Naive B cell (primary cell): ENCODE measurements around the gene PBX4. TPM values are rescaled to one million over a fixed set of nuclear protein-coding genes. Genes with fewer than 3 reads are reported as not detected.
A peak's percentile ranks its signal among the peaks of the same experiment; 100 is the strongest.

Source experiments
- ATAC-seq, 2 donors: fragments of 150-1000 bp; cut with Tn5 transposase; 2 replicates each; pipeline ENCODE4 v1.10.0; 2021; ENCODE audit warnings: low read depth in 2 of 2, mild to moderate bottlenecking in 2 of 2, moderate library complexity in 2 of 2
- DNase-seq: peaks from one replicate; pipeline ENCODE4 v3.0.0; 2022
- H3K27ac Mint-ChIP-seq, 6 donors: one replicate each; pipeline ENCODE4 v1.8.0; 2020 to 2022; ENCODE audit warnings: mild to moderate bottlenecking in 6 of 6, mixed read lengths in 6 of 6, moderate library complexity in 5 of 6, inconsistent platforms in 2 of 6
- H3K27me3 Mint-ChIP-seq, 3 donors: one replicate each; pipeline ENCODE4 v1.8.0; 2021 to 2022; ENCODE audit warnings: mixed read lengths in 3 of 3, mild to moderate bottlenecking in 1 of 3
- H3K36me3 Mint-ChIP-seq, 2 donors: one replicate each; pipeline ENCODE4 v1.8.0; 2020 to 2022; ENCODE audit warnings: mixed read lengths in 2 of 2, inconsistent platforms in 1 of 2, mild to moderate bottlenecking in 1 of 2
- H3K4me1 Mint-ChIP-seq, 3 donors: one replicate each; pipeline ENCODE4 v1.8.0; 2020 to 2022; ENCODE audit warnings: mixed read lengths in 3 of 3, inconsistent platforms in 1 of 3, mild to moderate bottlenecking in 1 of 3, moderate library complexity in 1 of 3
- H3K4me3 Mint-ChIP-seq, 8 donors: one replicate each; pipeline ENCODE4 v1.8.0; 2020 to 2022; ENCODE audit warnings: mild to moderate bottlenecking in 8 of 8, mixed read lengths in 8 of 8, moderate library complexity in 8 of 8, inconsistent platforms in 2 of 8
- H3K9me3 Mint-ChIP-seq, 7 donors: one replicate each; pipeline ENCODE4 v1.8.0; 2020 to 2022; ENCODE audit warnings: mixed read lengths in 7 of 7, mild to moderate bottlenecking in 5 of 7, inconsistent platforms in 2 of 7, moderate library complexity in 1 of 7
- polyA plus RNA-seq, 6 donors: library from polyadenylated mRNA; unstranded; fragments of 300-500 nt; fragmentation: Illumina TruSeq; gene quantifications; one replicate each; pipeline ENCODE4 v1.2.3, GENCODE V29; 2021; ENCODE audit warnings: low read depth in 6 of 6

The PBX4 gene
- polyA plus RNA-seq, 6 donors from 2014 or later: 0.26 to 0.31 TPM; not detected in 4

- no peak overlapping the region for H3K27ac Mint-ChIP-seq
- peaks cover 16 to 18% of the 10 kb centered on the region in 2 donors for H3K36me3 Mint-ChIP-seq
- no peaks in the 10 kb centered on the region for H3K9me3 Mint-ChIP-seq
- H3K27me3 Mint-ChIP-seq: no peaks in the 10 kb centered on the region
- no peak for ATAC-seq
- H3K4me1 Mint-ChIP-seq: peaks cover 4 to 9% (median 7%) of the 10 kb centered on the region in 3 donors
- H3K4me3 Mint-ChIP-seq: no peak overlapping the region
- DNase-seq: no peak
These were observed 37.3 kb upstream of the PBX4 start for GRCh38 chr19:19655641-19656343.

DNA sequence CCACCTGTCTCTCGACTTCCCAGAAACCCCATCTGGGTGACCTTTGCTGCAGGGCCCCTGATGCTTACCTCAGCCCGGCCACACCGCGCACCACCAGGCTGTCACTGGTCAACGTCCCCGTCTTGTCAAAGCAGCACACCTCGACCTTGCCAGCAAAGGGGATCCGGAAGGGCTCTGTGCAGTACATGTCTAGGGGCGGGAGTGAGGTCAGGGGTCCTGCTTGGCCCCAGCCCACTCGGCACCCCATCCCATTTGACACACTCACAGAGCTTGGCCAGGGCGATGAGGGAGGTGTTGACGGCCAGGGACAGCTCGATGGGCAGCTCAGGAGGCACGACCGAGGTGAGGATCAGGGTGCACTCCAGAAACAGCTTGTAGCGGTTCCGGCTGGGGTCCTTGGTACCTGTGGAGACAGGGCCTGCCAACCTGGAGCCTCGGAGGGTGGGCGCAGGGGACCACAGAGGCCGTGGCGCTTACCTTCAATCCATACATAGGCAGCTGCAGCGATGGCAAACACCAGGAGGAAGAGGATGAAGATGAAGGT, 36.6 kb upstream of the PBX4 start:
- Mint-ChIP-seq H3K27ac (peak overlapping the region in 1 of 6 donors; percentile 53), H3K27me3 (no peaks in the 10 kb centered on the region), H3K9me3 (no peaks in the 10 kb centered on the region), H3K4me1 (peaks cover 4 to 9% (median 7%) of the 10 kb centered on the region in 3 donors), H3K4me3 (no peak overlapping the region), H3K36me3 (peaks cover 16 to 18% of the 10 kb centered on the region in 2 donors)
- DNase-seq (no peak), ATAC-seq (no peak)

- H3K27me3 Mint-ChIP-seq: no peaks in the 10 kb centered on the region
- peaks cover 4 to 9% (median 7%) of the 10 kb centered on the region in 3 donors for H3K4me1 Mint-ChIP-seq
- peak overlapping the region in 1 of 6 donors; percentile 18 for H3K27ac Mint-ChIP-seq
- DNase-seq: no peak
- no peak for ATAC-seq
- no peaks in the 10 kb centered on the region for H3K9me3 Mint-ChIP-seq
- H3K36me3 Mint-ChIP-seq: peaks cover 16 to 18% of the 10 kb centered on the region in 2 donors
- H3K4me3 Mint-ChIP-seq: no peak overlapping the region
These were observed 36.0 kb upstream of the PBX4 start for GRCh38 chr19:19654441-19654840.

DNA sequence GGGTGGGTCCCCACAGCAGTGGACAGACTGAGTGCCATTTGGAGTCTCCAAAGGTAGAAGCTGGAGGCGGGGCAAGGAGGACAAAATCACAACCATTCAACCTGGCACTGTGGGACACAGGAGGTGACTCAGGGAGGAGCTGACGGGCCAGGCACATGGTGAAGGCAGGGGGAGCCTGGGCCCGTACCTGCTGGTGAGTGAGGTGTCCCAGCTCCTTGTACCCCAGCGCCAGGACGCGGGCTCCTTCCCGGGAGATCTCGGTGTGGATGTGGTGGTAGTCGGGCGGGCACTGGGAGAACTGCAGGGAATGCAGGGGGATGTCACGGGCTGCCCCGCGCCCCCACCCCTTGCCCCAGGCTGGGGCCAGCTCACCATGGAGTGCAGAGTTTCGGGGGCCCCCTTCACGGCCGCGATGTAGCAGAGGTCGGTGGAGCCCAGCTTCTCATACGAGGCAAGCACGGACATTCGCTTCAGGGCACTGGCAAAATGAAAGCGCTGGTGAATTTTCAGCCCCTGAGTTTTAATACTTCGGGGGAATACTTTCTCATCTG, 35.2 kb upstream of the PBX4 start:
- DNase-seq: no peak
- peaks cover 16 to 18% of the 10 kb centered on the region in 2 donors for H3K36me3 Mint-ChIP-seq
- H3K27ac Mint-ChIP-seq: peak overlapping the region in 1 of 6 donors; percentile 30
- peaks cover 4 to 12% (median 7%) of the 10 kb centered on the region in 3 donors for H3K4me1 Mint-ChIP-seq
- no peaks in the 10 kb centered on the region for H3K9me3 Mint-ChIP-seq
- no peak for ATAC-seq
- no peaks in the 10 kb centered on the region for H3K27me3 Mint-ChIP-seq
- H3K4me3 Mint-ChIP-seq: no peak overlapping the region

- peaks cover 10 to 18% of the 10 kb centered on the region in 2 donors for H3K36me3 Mint-ChIP-seq
- ATAC-seq (no peak), DNase-seq (no peak)
- H3K4me3 Mint-ChIP-seq: no peak overlapping the region
- peak overlapping the region in 1 of 6 donors; percentile 30 for H3K27ac Mint-ChIP-seq
- peaks cover 0 to 12% (median 7%) of the 10 kb centered on the region in 3 donors for H3K4me1 Mint-ChIP-seq
- H3K9me3 Mint-ChIP-seq: no peaks in the 10 kb centered on the region
- no peaks in the 10 kb centered on the region for H3K27me3 Mint-ChIP-seq
These were observed 34.2 kb upstream of the PBX4 start for GRCh38 chr19:19652482-19653295.

DNA sequence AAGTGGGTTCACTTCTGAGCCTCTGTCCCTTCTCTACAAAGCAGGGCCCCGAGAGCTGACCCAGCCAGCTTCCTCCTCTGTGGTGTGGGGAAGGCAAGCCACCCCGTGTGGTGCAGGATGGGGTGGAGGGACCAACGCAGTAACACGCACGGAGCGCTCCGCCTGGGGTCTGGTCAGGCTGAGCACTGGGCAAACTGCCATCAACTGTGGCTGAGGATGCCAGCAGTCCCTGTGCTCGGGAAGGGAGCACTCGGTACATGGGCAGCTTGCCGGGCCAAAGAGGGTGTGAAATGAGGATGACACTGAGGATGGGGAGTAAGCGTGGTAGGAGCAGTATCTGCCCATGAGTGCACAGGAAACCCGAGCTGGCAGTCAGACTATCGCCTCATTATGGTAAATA, 32.6 kb upstream of the PBX4 start:
- H3K27ac Mint-ChIP-seq: no peak overlapping the region
- no peak for ATAC-seq
- no peak overlapping the region for H3K4me3 Mint-ChIP-seq
- H3K9me3 Mint-ChIP-seq: no peaks in the 10 kb centered on the region
- DNase-seq: no peak
- no peaks in the 10 kb centered on the region for H3K27me3 Mint-ChIP-seq
- H3K36me3 Mint-ChIP-seq: peaks cover 6 to 17% of the 10 kb centered on the region in 2 donors
- peaks cover 0 to 12% (median 7%) of the 10 kb centered on the region in 3 donors for H3K4me1 Mint-ChIP-seq

DNA sequence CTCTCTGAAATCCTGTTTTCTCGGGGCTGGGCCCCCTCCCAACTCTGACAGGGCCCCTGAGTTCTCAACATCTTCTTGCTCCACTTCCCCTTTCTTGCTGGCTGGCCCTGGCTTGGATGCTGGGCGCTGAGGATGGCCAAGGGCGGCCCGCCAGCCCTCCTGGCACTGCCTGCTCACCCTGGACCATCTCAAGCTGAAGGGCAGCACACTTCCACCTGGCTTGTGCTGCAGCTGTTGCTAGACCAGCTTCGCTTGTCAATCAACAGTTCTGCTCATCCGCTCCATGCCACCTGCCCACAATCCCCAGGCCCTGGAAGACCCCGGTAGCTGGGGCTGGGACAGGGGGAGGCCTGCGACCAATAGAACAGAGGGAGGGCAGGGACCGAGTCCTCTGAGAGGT, 31.8 kb upstream of the PBX4 start:
- Mint-ChIP-seq H3K27ac (peak overlapping the region in 1 of 6 donors; percentile 53), H3K27me3 (no peaks in the 10 kb centered on the region), H3K4me3 (no peak overlapping the region), H3K36me3 (peaks cover 6 to 17% of the 10 kb centered on the region in 2 donors), H3K9me3 (no peaks in the 10 kb centered on the region), H3K4me1 (peaks cover 0 to 12% (median 7%) of the 10 kb centered on the region in 3 donors)
- ATAC-seq: no peak
- no peak for DNase-seq

DNA sequence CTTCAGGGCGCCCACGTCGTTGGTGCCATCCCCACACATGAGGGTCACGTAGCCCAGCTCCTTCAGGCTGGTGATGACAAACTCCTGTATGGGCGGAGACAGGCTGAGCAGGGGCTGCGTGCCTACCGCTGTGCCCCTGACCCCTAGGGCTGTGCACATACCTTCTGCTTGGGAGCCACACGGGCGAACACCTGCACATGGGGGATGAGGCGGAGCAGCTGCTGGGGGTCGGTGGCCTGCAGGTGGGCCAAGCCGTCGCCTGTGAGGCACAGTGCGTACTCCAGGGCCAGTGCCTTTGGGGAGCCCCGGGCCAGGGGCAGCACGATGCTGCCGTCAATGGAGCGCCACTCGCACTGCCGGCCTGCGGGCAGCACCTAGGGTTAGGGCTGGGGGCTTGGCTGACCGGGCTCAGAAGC, 31.1 kb upstream of the PBX4 start:
- peaks cover 1 to 12% (median 7%) of the 10 kb centered on the region in 3 donors for H3K4me1 Mint-ChIP-seq
- ATAC-seq (no peak), DNase-seq (no peak)
- H3K27me3 Mint-ChIP-seq: no peaks in the 10 kb centered on the region
- H3K4me3 Mint-ChIP-seq: peak overlapping the region in 2 of 8 donors; percentile 31 to 38
- H3K27ac Mint-ChIP-seq: peak overlapping the region in 3 of 6 donors; percentile 26 to 79 (median 74)
- H3K36me3 Mint-ChIP-seq: peaks cover 6 to 17% of the 10 kb centered on the region in 2 donors
- no peaks in the 10 kb centered on the region for H3K9me3 Mint-ChIP-seq

GRCh38 chr19:19649155-19649554, 30.7 kb upstream of the PBX4 start:
- Mint-ChIP-seq H3K27me3 (no peaks in the 10 kb centered on the region), H3K4me1 (peaks cover 4 to 12% (median 7%) of the 10 kb centered on the region in 3 donors), H3K27ac (peak overlapping the region in 3 of 6 donors; percentile 26 to 79 (median 74)), H3K4me3 (peak overlapping the region in 2 of 8 donors; percentile 31 to 38), H3K36me3 (peaks cover 6 to 17% of the 10 kb centered on the region in 2 donors), H3K9me3 (no peaks in the 10 kb centered on the region)
- no peak for ATAC-seq
- no peak for DNase-seq

- H3K4me3 Mint-ChIP-seq: no peak overlapping the region
- ATAC-seq: no peak
- peaks cover 15 to 21% (median 16%) of the 10 kb centered on the region in 3 donors for H3K4me1 Mint-ChIP-seq
- H3K9me3 Mint-ChIP-seq: no peaks in the 10 kb centered on the region
- peaks cover 0 to 14% of the 10 kb centered on the region in 2 donors for H3K36me3 Mint-ChIP-seq
- H3K27ac Mint-ChIP-seq: peak overlapping the region in 2 of 6 donors; percentile 38 to 79
- H3K27me3 Mint-ChIP-seq: no peaks in the 10 kb centered on the region
- no peak for DNase-seq
These were observed 28.7 kb upstream of the PBX4 start for GRCh38 chr19:19647037-19647835.

DNA sequence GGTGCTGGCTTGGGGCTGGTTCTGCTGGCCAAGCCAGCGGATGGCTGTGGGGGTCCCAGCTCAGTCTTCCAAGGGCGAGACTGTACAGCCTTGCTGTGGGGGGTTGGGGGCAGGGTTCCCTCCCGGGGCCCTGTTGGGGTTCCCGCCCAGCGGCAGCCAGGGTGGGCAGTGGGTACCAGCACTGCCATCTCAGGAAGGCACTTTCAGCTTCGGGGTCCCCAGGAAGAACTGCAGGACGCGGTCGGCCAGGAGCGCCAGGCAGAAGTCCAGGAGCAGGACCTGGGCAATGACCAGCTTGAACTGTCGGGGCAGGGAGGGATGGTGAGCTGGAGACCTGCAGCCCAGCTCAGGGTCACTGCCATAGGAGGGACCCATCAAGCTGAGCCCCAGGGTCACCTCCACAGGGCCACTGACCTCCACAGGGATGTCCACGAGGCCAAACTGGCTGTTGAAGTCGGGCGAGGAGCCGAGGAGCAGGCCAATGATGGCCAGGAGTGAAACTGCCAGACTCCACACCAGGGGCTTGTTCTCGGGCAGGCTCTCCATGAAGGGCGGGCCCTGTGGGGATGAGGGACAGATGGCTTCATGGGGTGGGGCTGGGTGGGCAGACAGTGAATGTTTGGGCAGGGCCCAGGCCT, 26.9 kb upstream of the PBX4 start:
- peaks cover 0 to 14% of the 10 kb centered on the region in 2 donors for H3K36me3 Mint-ChIP-seq
- DNase-seq (no peak), ATAC-seq (no peak)
- H3K4me3 Mint-ChIP-seq: no peak overlapping the region
- no peaks in the 10 kb centered on the region for H3K9me3 Mint-ChIP-seq
- peak overlapping the region in 1 of 6 donors; percentile 27 for H3K27ac Mint-ChIP-seq
- H3K27me3 Mint-ChIP-seq: no peaks in the 10 kb centered on the region
- H3K4me1 Mint-ChIP-seq: peaks cover 20 to 27% (median 22%) of the 10 kb centered on the region in 3 donors

- Mint-ChIP-seq H3K4me1 (peaks cover 16 to 37% (median 22%) of the 10 kb centered on the region in 3 donors), H3K27me3 (no peaks in the 10 kb centered on the region), H3K4me3 (peak overlapping the region; percentile 90 to 100 (median 100)), H3K27ac (peak overlapping the region; percentile 94 to 100 (median 98)), H3K9me3 (no peaks in the 10 kb centered on the region), H3K36me3 (peaks cover 0 to 14% of the 10 kb centered on the region in 2 donors)
- DNase-seq (no peak), ATAC-seq (no peak)
These were observed 25.5 kb upstream of the PBX4 start for GRCh38 chr19:19644054-19644388.
